ENCODE results near the gene LIN7A.

LIN7A gene, protein sequence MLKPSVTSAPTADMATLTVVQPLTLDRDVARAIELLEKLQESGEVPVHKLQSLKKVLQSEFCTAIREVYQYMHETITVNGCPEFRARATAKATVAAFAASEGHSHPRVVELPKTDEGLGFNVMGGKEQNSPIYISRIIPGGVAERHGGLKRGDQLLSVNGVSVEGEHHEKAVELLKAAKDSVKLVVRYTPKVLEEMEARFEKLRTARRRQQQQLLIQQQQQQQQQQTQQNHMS

DNA sequence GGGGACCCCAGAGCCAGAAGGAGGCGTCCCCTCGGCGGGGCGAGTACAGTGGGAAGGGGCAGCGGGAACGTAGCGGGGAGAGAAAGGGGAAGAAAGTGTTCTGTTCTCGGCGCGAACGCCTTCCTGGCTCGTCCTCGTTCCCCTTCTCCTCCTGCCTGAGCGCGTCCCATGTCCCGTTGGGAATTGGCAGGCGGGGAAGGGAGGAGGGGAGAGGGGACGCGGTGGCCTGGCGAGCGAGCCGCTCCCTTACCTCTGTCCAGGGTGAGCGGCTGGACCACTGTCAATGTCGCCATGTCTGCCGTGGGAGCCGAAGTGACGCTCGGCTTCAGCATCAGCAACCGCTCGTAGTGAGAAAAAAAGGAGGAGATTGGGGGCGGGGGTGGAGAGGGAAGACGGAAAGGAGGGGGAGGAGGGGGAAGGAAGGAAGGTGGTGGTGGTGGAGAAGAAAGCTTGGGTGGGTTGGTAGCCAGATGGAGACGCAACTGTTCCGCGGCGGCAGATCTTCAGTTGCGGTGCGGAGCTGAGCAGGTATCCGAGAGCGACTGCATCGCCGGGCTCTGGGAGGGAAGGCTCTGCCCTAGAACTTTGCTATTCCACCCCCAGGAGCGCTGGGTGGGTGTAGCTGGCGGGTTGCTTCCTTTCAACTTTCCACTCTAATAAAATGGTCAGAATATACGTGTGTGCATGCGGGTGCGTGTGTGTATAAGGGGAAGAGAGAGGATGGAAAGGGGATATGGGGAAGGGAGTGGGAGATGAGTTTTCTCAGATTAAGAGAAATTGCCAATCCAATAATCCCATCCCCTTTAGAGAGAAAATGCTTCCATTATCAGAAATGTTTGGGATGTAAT, at the start of gene LIN7A:
LIN7A (minus strand) TSS at position 544 of the 848 bp plus-strand sequence; CDS start at position 332, 212 bp downstream.
- DNase-seq: peak; percentile 77

DNA sequence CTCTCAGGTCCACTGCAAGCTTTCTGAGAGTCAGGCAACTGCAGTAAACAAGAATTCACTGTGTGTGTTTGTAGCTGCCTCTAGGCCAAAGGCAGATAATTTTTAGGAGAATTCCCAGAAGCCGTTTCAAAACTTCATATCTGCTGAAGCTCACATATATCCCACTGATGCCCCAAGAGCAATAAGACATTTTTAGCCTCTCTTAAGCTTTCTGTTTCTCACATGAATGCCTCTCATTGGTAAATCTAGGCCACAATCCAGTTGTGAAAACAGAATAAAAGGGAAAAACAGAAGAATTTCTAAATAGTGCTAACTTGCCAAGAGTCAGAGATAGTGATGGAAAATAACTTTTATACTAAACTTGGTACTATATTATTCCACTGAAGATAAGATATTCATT, 48.5 kb upstream of the LIN7A start:
- DNase-seq: no peak

DNA sequence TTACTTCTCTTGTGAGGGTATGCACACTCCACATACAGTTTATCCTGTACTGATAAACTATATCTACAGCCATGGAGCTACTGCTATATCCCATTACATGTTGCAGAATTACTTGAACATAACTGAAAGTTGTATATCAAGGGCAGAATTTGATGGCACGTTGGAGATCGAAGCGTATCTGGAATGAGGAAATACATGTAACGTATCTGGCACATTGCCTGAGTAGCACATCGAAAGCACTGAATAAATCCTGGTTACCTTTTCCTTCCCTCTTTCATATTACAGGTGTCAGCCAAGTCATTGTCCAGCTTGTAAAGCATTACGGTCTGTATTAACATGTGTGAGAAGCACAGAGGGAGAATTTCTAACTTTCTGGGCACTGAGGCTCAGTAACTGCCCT, 42.1 kb upstream of the LIN7A start:
- DNase-seq: no peak

- no peak for DNase-seq
Observed at GRCh38 chr12:80979251-80979650, 41.5 kb upstream of the LIN7A start.

GRCh38 chr12:80977346-80977745, 39.6 kb upstream of the LIN7A start:
- DNase-seq: no peak

- DNase-seq: no peak
Observed at GRCh38 chr12:80968326-80968725, 30.6 kb upstream of the LIN7A start.

DNA sequence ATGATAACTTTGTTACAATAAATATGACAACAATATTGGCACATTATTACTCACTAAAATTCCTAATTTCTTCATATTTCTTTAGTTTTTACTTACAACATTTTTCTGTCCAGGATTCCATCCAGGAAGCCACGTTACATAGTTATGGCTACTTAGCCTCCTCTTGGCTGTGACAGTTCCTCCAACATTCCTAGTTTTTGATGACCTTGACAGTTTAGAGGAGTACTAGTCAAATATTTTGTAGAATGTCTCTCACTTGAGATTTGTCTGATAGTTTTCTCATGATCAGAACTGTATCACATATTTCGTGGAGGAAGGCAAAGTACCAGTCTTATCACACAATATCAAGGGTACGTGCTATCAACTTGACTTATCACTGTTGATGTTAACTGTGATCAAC, 29.8 kb upstream of the LIN7A start:
- DNase-seq: no peak

- DNase-seq: no peak
Observed at GRCh38 chr12:80966001-80966400, 28.3 kb upstream of the LIN7A start.

DNA sequence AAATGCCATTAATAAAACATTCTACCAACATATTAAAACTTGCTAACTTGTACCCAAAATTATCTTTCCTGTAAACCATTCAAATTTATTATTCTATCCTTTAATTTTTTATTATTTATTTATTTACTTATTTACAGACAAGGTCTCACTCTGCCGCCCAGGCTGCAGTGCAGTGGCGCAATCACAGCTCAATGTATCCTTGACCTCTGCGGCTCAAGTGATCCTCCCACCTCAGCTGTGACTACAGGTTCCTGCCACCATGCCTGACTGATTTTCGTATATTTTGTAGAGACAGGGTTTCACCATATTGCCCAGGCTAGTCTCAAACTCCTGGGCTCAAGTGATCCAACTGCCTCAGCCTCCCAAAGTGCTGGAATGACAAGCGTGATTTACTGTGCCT, 20.4 kb upstream of the LIN7A start:
- no peak for DNase-seq

- DNase-seq: no peak
Observed at GRCh38 chr12:80954857-80955520, 17.3 kb upstream of the LIN7A start.

DNA sequence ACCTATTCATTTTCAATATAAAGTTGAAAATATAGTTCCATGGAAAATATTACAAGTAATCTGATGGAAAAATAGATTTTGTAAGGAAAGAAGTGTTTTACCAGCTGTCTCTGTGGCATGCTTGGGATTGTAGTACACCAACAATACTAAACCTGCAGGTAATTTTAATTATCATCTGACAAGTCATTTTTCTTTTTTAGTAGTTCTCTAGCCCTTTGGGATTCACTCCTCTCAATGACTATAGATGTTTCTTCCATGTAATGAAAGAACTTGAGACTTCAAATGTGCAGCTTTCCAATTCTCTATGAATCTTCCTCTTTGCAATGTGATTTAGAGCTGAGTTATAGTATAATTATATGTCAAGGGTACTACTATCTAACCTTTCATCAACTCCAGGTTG, 14.7 kb upstream of the LIN7A start:
- DNase-seq: no peak

DNA sequence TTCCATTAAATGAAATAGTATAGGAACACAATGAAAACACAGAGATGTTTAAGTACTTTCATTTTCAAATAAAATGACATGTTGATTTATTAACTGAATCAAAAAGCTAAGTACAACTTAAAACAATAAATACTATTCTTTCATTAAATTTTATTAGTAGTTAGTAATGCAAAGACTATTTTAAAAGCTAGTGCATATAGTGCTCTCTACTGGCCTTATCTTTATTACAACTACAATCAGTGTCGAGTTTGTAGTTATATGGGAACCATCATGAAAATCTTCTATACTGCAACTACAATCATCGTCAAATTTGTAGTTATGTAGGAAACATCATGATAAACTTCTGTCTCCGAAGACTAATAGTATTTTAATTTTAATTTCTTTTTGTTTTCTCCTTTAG, 8.9 kb upstream of the LIN7A start:
- no peak for DNase-seq

DNA sequence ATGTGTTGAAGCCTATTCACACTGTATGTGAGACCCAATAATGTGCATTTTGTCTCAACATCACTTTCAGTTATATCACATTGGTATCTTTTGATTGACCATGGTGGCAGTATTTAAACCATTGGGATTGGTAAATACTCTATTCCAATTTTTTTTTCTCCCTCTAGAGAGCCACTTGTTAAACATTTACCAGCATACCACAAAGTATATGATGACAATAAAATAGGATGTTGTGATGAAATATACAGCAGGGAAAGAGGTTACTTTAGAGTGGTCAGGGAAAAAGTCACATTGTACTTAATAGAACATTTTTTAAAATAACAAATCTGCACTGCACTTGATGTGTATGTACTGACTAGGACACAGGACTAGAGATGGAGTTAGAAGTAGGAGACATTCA, 5.6 kb upstream of the LIN7A start:
- DNase-seq: no peak

GRCh38 chr12:80941916-80942315, 4.2 kb upstream of the LIN7A start:
- DNase-seq: no peak

DNA sequence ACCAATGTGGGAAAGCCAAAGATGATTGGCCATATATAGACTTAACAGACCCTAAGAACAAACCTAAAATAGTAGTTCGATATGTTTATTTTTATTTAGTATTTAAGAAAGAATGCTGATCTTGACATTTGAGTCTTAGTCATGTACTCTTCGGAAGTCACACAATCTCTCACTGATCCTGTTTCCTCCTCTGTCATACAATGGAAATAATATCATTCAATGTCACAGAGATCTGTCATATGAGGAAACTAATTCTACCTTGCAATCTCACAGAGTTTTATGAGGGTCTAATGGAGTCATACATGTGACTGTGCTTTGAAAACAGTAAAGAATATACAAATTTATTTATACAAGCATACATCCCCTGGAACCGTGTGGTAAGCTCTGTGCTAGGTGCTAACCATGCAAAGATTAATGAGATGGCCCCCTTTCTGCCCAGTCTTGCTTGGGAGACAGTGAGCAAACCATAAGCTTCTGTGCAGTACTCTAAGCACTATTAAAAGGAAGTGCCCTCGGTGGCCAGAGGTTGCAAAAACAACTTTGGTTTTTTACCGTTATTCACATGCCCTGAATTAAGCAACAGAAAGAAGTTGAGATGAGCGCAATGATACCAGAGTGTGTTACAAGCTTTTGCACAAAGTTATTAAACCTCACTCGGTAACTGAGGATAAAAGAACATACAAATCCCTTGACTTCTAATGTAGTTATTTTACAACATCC, 1.7 kb upstream of the LIN7A start:
- no peak for DNase-seq

GRCh38 chr12:80938397-80938796, 663 bp upstream of the LIN7A start:
- DNase-seq: no peak

- DNase-seq: peak; percentile 81
Observed at GRCh38 chr12:80936642-80937390, 918 bp downstream of the LIN7A start.

DNA sequence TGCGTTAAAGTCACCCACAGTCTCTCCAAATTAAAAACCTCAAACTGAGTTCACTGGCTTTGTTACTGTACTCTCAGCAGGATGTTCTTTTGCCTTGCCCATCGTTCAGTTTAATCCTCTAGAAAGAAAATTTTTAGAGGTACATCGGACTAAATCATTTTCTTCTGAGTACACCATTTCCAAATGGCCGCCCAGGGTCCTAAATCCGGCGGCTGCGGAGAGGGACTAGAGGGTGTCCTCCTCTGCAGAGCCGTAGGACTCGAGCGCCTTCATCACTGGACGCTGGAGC, 1.4 kb downstream of the LIN7A start:
- DNase-seq: peak; percentile 86

GRCh38 chr12:80935111-80935510, 2.6 kb downstream of the LIN7A start:
- DNase-seq: peak; percentile 47

DNA sequence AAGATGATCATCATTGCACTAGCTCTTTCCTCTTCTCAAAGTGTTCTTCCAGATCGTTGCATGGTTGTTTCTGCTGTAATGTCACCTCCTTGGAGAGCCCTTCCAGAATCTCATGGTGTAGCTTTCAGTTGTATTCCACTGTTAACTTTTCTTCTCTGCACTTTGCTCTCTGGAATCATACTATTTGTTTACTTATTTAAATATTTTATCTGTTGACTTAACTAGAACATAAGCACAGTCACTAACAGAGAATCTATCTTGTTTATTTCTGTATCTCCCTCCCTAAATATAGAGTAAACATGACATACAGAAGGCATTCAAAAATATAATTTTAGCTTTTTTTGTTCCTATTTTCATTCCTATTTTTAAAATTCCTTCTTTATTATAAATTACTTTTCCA, 11.8 kb downstream of the LIN7A start:
- no peak for DNase-seq

- DNase-seq: peak; percentile 56
Observed at GRCh38 chr12:80925237-80925636, 12.5 kb downstream of the LIN7A start.

DNA sequence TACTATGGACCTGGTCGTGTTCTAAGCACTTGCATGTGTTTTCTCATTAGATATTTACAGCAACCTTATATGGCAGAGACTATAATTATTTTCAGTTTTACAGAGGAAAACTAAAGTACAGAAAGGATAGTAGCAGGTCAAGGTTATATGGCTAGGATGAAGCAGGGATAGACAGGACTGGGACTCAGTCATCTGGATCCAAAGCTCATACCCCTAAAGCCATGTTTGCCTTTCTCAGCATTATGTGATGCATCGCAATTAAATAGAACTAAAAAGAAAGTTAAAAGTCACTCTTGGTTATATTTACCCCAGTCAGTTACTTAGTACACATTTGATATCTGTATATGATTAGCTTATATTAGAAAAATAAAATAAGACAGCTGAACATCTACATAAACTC, 13.3 kb downstream of the LIN7A start:
- no peak for DNase-seq

GRCh38 chr12:80920006-80920405, 17.7 kb downstream of the LIN7A start:
- DNase-seq: no peak
